22Rv1 (cell line): Measurements from ENCODE around the gene RB1.

ENCODE experiments used
- CTCF ChIP-seq: fragments of 450-650 bp; IDR thresholded peaks from 2 replicates; pipeline ENCODE4 v1.5.1; 2017; ENCODE audit warnings: mild to moderate bottlenecking
- ZFX ChIP-seq: fragments of 450-650 bp; IDR thresholded peaks from 2 replicates; pipeline ENCODE4 v1.6.1; 2017; ENCODE audit warnings: antibody characterized with exemption, borderline replicate concordance

- TF ChIP-seq CTCF (no peak), ZFX (no peak)
Observed at GRCh38 chr13:48497669-48498068, 194.1 kb downstream of the RB1 start.
